Mucosa of descending colon (tissue), 3 donors: Measurements from ENCODE around the gene CDK9. TPM values are rescaled to one million over a fixed set of nuclear protein-coding genes. Genes with fewer than 3 reads are reported as not detected.

Experiments
- ATAC-seq: fragments of 200-7000 bp; cut with Tn5 transposase; one replicate; pipeline ENCODE4 v1.9.1; 2020; ENCODE audit warnings: mild to moderate bottlenecking, moderate library complexity
- DNase-seq, 3 donors: peaks; one replicate each; pipeline ENCODE4 v3.0.0-alpha.2; 2020
- H3K36me3 ChIP-seq: fragments of 200-600 bp; one replicate; pipeline ENCODE4 v1.8.0; 2021; ENCODE audit warnings: low read depth, mild to moderate bottlenecking
- H3K4me1 ChIP-seq: fragments of 200-600 bp; one replicate; pipeline ENCODE4 v1.8.0; 2021; ENCODE audit warnings: low read depth, mild to moderate bottlenecking
- H3K4me3 ChIP-seq: fragments of 200-600 bp; one replicate; pipeline ENCODE4 v1.8.0; 2021; ENCODE audit warnings: mild to moderate bottlenecking
- H3K9me3 ChIP-seq: fragments of 200-600 bp; one replicate; pipeline ENCODE4 v1.8.0; 2021; ENCODE audit warnings: mild to moderate bottlenecking
- intact Hi-C, 2 donors: fragments of 100-400 bp; cut with DNase I in 1 of 2; cut with micrococcal nuclease in 1 of 2; formaldehyde crosslinking; loops; one replicate each; pipeline versions ENCODE4 v1.11.0 to v1.11.1; 2022; cut with DNase I, micrococcal nuclease
- total RNA-seq, 3 donors: library from RNA; stranded (reverse); fragmentation: NEBNext Ultra II Directional in 2 of 3; extraction: Animal tissue kit (Norgen Biotek cat#: 25700) in 2 of 3; gene quantifications; one replicate each; pipeline versions ENCODE4 v1.2.1 to v1.2.4, GENCODE V29; 2021 to 2023
- TF ChIP-seq, protein P1 (sequence below): fragments of 200-600 bp; IDR thresholded peaks from one replicate; pipeline ENCODE4 v1.8.0; 2022; ENCODE audit warnings: antibody characterized with exemption, mild to moderate bottlenecking
- donor health status: DM: no; HTN: no; CAD: no; lungs with moderate emphysema.
- donor health status: DM: no; HTN: no; CAD: no.
- donor health status: DM: no; HTN: yes; CAD: no.

Gene CDK9
- total RNA-seq, 3 donors from 2014 or later: 67.8 to 111 (median 75.9) TPM

DNA sequence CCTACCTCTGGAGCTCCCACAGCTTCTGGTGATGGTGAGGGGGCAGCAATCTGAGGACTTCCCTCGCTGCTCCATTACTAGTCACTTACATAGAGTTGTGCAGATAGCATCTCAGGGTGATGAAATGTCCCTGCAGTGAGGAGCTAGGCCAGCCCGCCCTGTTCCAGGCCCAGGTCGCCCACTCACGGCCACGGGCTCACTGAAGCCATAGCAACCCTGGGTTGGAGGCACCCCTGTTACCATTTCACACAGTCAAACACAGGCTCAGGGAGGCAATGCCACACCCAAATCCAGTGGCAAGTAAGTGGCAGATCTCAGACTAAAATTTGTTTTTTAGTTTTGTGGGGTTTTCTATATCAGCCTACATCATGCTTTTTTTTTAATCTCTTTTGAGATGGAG, 27.0 kb upstream of the CDK9 start:
- no peaks in the 10 kb centered on the region for H3K36me3 ChIP-seq
- DNase-seq (no peak), ATAC-seq (no peak)
- no peaks in the 10 kb centered on the region for H3K9me3 ChIP-seq
- TF ChIP-seq, protein P1, sequence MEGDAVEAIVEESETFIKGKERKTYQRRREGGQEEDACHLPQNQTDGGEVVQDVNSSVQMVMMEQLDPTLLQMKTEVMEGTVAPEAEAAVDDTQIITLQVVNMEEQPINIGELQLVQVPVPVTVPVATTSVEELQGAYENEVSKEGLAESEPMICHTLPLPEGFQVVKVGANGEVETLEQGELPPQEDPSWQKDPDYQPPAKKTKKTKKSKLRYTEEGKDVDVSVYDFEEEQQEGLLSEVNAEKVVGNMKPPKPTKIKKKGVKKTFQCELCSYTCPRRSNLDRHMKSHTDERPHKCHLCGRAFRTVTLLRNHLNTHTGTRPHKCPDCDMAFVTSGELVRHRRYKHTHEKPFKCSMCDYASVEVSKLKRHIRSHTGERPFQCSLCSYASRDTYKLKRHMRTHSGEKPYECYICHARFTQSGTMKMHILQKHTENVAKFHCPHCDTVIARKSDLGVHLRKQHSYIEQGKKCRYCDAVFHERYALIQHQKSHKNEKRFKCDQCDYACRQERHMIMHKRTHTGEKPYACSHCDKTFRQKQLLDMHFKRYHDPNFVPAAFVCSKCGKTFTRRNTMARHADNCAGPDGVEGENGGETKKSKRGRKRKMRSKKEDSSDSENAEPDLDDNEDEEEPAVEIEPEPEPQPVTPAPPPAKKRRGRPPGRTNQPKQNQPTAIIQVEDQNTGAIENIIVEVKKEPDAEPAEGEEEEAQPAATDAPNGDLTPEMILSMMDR: no peak
- H3K4me3 ChIP-seq: no peak overlapping the region
- intact Hi-C loops: no loop called here
- no peaks in the 10 kb centered on the region for H3K4me1 ChIP-seq

DNA sequence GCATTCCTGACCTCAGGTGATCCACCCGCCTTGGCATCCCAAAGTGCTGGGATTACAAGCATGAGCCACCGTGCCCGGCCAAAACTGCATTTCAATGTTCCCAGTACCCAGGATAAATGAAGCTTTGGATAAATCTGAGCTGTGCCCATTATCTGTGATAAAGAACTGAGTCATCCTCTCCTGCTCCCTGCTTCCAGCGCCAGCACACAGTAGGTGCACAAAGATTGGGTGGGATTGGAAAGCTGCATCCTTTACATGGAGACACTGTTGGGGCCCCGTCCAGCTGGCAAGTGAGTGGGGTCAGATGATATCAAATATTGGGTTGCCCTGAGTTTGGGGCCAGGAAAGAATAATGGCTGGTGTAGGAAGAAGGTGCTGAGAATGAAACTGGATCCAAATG, 24.8 kb upstream of the CDK9 start:
- ATAC-seq: no peak
- Histone ChIP-seq H3K4me3 (no peak overlapping the region), H3K4me1 (no peaks in the 10 kb centered on the region), H3K9me3 (no peaks in the 10 kb centered on the region), H3K36me3 (no peaks in the 10 kb centered on the region)
- TF ChIP-seq, protein P1: no peak
- DNase-seq: no peak
- intact Hi-C loops: no loop called here

DNA sequence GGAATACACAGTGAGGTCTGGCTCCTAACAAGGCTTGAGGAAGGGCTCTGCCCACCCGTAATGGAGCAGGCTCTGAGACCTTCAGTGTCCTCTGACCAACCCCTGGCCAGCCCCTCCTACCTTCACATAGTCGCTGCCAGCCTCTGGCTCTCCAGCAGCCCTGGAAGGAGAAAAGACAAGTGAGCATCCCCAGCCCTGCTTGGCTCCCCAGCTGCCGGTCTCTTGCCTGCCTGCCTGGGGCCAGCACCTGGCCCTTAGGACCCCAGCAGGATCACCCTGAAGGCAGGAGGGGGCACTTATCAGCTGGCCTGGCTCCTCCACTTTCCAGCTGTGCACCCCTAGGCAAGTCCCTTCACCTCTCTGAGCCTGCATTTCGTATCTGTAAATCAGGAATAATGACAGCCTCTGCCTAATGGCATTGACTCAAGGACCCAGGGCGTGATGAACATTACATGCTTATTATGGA, 24.3 kb upstream of the CDK9 start:
- H3K4me1 ChIP-seq: no peaks in the 10 kb centered on the region
- no peak for ATAC-seq
- TF ChIP-seq, protein P1: no peak
- no peak overlapping the region for H3K4me3 ChIP-seq
- intact Hi-C loops: no loop called here
- H3K9me3 ChIP-seq: no peaks in the 10 kb centered on the region
- no peaks in the 10 kb centered on the region for H3K36me3 ChIP-seq
- no peak for DNase-seq

DNA sequence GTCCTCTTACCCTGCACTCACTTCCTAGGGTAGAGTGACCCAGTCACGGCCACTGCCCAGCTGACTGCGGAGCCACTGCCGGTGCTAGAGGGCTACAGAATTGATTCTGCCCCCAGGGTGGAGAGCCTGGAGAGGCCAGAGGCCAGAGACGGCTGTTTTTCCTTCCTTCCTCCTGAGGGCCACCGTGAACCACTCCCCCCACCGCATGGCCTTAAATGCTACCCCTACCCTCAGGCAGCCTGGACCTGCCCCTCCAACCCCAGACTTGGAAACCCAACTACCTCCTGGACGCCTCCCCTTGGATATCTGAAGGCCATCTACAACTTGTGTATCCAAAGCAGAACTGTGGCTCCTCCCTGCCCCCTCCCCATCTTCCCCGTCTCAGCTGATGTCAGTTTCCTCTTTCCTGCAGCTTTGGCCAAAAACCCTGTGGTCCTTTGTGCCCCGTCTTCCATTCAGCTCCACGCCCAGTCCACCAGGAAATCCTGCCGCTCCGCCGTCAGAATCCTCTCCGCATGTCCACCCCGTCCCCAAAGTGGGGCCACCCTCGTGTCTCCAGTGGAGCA, 23.6 kb upstream of the CDK9 start:
- Histone ChIP-seq H3K4me3 (no peak overlapping the region), H3K36me3 (no peaks in the 10 kb centered on the region), H3K9me3 (no peaks in the 10 kb centered on the region), H3K4me1 (no peaks in the 10 kb centered on the region)
- DNase-seq: peak in 1 of 3 donors; percentile 43
- TF ChIP-seq, protein P1: no peak
- intact Hi-C loops: no loop called here
- peak; percentile 39 for ATAC-seq

DNA sequence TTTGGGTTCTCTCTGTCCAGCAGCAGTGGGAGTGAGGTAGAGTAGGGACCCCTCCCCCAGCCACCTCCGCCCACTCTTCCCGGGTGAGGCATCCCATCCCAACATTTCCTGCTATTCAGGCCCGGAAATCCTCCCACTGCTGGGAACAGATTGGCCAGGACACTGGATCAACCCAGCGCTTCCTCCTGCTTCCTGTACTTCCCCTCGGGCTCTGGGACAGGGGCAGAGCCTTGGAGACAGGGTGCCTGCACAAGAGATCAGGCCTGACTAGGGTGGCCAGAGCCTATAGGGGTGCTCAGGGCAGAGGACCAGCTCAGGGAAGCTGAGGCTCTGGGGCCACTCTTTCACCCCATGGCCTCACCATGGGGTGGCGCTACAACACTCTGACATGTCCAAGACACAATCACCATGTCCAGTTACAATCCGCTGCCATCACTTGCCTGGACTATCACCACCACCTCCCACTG, 21.9 kb upstream of the CDK9 start:
- TF ChIP-seq, protein P1: no peak
- H3K9me3 ChIP-seq: no peaks in the 10 kb centered on the region
- ATAC-seq: peak; percentile 77
- intact Hi-C loops: no loop called here
- no peaks in the 10 kb centered on the region for H3K4me1 ChIP-seq
- H3K4me3 ChIP-seq: no peak overlapping the region
- DNase-seq: peak in 2 of 3 donors; percentile 64 to 76
- H3K36me3 ChIP-seq: no peaks in the 10 kb centered on the region
